Sciatic nerve (tissue), 2 donors: ENCODE measurements around the gene DIO1. TPM values are rescaled to one million over a fixed set of nuclear protein-coding genes. Genes with fewer than 3 reads are reported as not detected.

ENCODE experiments used
- ATAC-seq: fragments of 200-7000 bp; cut with Tn5 transposase; one replicate; pipeline ENCODE4 v1.9.1; 2020; ENCODE audit warnings: mild to moderate bottlenecking, moderate library complexity
- DNase-seq: peaks from one replicate; pipeline ENCODE4 v3.0.0-alpha.2; 2020; ENCODE audit warnings: low spot score
- intact Hi-C: fragments of 100-400 bp; cut with DNase I; formaldehyde crosslinking; loops from one replicate; pipeline ENCODE4 v1.14.2; 2022
- total RNA-seq: library from RNA; stranded (reverse); fragmentation: NEBNext Ultra II Directional; extraction: Animal tissue kit (Norgen Biotek cat#: 25700); gene quantifications from one replicate; pipeline ENCODE4 v1.2.1, GENCODE V29; 2021
- donor health status: DM: no; HTN: no; CAD: no.
- donor health status: DM: no; HTN: no; CAD: no.

DIO1 gene
- total RNA-seq, 1 donor from 2014 or later, result not detected

GRCh38 chr1:53956308-53957168 lies 62.6 kb downstream of the DIO1 start:
- DNase-seq (no peak), ATAC-seq (peak; percentile 54)
- intact Hi-C loops, result no loop called here

- intact Hi-C loops, result no loop called here
- ATAC-seq, result peak; percentile 83
- DNase-seq, result no peak
Measured at GRCh38 chr1:53957194-53957818, 63.3 kb downstream of the DIO1 start.

GRCh38 chr1:53959664-53960250 lies 65.8 kb downstream of the DIO1 start:
- no peak for DNase-seq
- ATAC-seq, result no peak
- intact Hi-C loops, result loop anchor here (5.0 kb wide), 1 partner anchor 68 kb away; no protein-coding TSS in a partner anchor

Other genes with a start within 250 kb of the DIO1 start
- gene GLIS1, start 155.0 kb upstream of the DIO1 start, total RNA-seq, result 0.98 TPM
- 8.0 TPM for gene NDC1, start 55.9 kb upstream of the DIO1 start, total RNA-seq
- 16.6 TPM for gene YIPF1, start 4.4 kb upstream of the DIO1 start, total RNA-seq
- 33.5 TPM for gene IFT25, start 51.5 kb downstream of the DIO1 start, total RNA-seq
- 26.9 TPM for gene LRRC42, start 52.2 kb downstream of the DIO1 start, total RNA-seq
- not detected for gene LDLRAD1, start 124.0 kb downstream of the DIO1 start, total RNA-seq
- 283 TPM for gene TMEM59, start 159.0 kb downstream of the DIO1 start, total RNA-seq
- 7.7 TPM for gene TCEANC2, start 159.4 kb downstream of the DIO1 start, total RNA-seq